Measurements from ENCODE around the gene MT2A. TPM values are rescaled to one million over a fixed set of nuclear protein-coding genes. Genes with fewer than 3 reads are reported as not detected.

The MT2A gene
- total RNA-seq, 4 donors from 2014 or later = 0.69 to 152 (median 17.4) TPM

- no peak overlapping the region for H3K4me3 ChIP-seq
- intact Hi-C loops (cut with DNase I; ENCODE audit: low total_unique reads) = loop anchor here (10.0 kb wide), 1 partner anchor 135 kb away; no protein-coding TSS in a partner anchor
Measured at GRCh38 chr16:56569971-56570370, 38.4 kb upstream of the MT2A start.

GRCh38 chr16:56571525-56571924 lies 36.9 kb upstream of the MT2A start:
- Histone ChIP-seq H3K27ac (no peak overlapping the region), H3K9me3 (no peaks in the 10 kb centered on the region), H3K4me3 (no peak overlapping the region), H3K4me1 (no peaks in the 10 kb centered on the region), H3K27me3 (no peaks in the 10 kb centered on the region), H3K36me3 (no peaks in the 10 kb centered on the region)
- no peak for DNase-seq
- intact Hi-C loops (cut with DNase I; ENCODE audit: low total_unique reads) = loop anchor here (10.0 kb wide), 1 partner anchor 133 kb away; no protein-coding TSS in a partner anchor
- TF ChIP-seq POLR2A (IDR thresholded peaks at IDR 0.05) (no peak), CTCF (IDR thresholded peaks at IDR 0.05) (no peak)

More at GRCh38 chr16:56569971-56570370, 38.4 kb upstream of the MT2A start:
- Histone ChIP-seq H3K27ac (no peak overlapping the region), H3K36me3 (no peaks in the 10 kb centered on the region), H3K4me1 (no peaks in the 10 kb centered on the region), H3K9me3 (no peaks in the 10 kb centered on the region), H3K27me3 (no peaks in the 10 kb centered on the region)
- no peak for TF ChIP-seq POLR2A (IDR thresholded peaks at IDR 0.05)
- no peak for TF ChIP-seq CTCF (IDR thresholded peaks at IDR 0.05)
- DNase-seq = no peak

- Histone ChIP-seq H3K27ac (no peak overlapping the region), H3K4me3 (no peak overlapping the region), H3K9me3 (no peaks in the 10 kb centered on the region), H3K36me3 (no peaks in the 10 kb centered on the region), H3K4me1 (no peaks in the 10 kb centered on the region), H3K27me3 (no peaks in the 10 kb centered on the region)
- no peak for DNase-seq
- no peak for TF ChIP-seq CTCF (IDR thresholded peaks at IDR 0.05)
- TF ChIP-seq POLR2A (IDR thresholded peaks at IDR 0.05) = no peak
- intact Hi-C loops (cut with DNase I; ENCODE audit: low total_unique reads) = loop anchor here (10.0 kb wide), 1 partner anchor 130 kb away; no protein-coding TSS in a partner anchor
Measured at GRCh38 chr16:56574625-56575024, 33.8 kb upstream of the MT2A start.

DNA sequence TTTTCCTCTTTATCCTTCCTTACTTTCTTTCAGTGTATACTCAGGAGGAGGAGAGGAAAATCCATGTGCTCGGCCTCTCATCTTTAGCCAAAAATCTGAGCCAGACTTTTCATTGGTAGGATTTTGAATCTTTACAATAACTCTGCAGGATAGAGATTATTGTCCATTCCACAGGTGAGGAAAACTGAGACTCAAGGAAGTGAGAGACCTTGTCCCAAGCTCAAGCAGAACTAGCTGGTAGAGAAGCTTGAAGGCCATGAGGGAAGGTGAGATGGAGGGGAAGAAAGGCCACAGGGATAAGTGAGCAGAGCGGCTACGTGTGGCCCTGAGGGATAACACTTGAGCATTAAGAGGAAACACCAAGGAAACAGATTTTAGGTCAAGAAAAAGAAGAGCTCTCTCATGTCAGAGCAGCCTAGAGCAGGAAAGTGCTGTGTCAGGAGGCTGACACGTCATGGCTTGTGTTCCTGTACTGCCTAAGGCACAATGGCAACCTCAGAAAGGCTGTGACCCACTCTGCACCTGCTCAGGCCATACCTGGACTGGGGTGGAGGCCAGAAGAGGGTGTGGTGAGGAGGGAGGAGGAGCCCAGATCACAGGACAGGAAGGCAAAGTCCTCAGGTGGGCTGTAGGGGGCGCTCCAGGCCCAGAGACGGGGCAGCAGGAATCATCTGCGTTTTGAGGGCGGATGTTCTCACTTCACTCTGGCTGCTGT lies 31.6 kb upstream of the MT2A start:
- no peaks in the 10 kb centered on the region for H3K9me3 ChIP-seq
- H3K27ac ChIP-seq = no peak overlapping the region
- intact Hi-C loops (cut with DNase I; ENCODE audit: low total_unique reads) = loop anchor here (10.0 kb wide), 1 partner anchor 128 kb away; no protein-coding TSS in a partner anchor
- H3K27me3 ChIP-seq = no peaks in the 10 kb centered on the region
- no peaks in the 10 kb centered on the region for H3K4me1 ChIP-seq
- no peaks in the 10 kb centered on the region for H3K36me3 ChIP-seq
- TF ChIP-seq POLR2A (IDR thresholded peaks at IDR 0.05) (no peak), CTCF (IDR thresholded peaks at IDR 0.05) (peak; percentile 52 to 72 (median 66))
- H3K4me3 ChIP-seq = no peak overlapping the region
- DNase-seq = peak; percentile 53 to 69

DNA sequence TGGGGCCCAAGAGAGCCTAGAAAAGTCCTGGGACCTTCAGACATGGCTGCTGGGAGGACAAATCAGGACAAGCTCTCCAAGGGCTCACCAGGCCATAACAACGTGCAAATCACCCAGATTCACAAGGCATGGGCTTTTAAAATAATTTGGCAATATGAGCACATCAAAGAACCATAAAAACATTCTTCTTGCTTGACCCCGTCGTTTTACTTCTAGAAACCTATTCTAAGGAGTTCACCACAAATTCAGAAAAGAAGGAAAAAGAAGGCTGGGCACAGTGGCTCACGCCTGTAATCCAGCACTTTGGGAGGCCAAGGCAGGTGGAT lies 31.1 kb upstream of the MT2A start:
- Histone ChIP-seq H3K27me3 (no peaks in the 10 kb centered on the region), H3K27ac (no peak overlapping the region), H3K4me3 (no peak overlapping the region), H3K36me3 (no peaks in the 10 kb centered on the region), H3K4me1 (no peaks in the 10 kb centered on the region), H3K9me3 (no peaks in the 10 kb centered on the region)
- intact Hi-C loops (cut with DNase I; ENCODE audit: low total_unique reads) = loop anchor here (10.0 kb wide), 1 partner anchor 128 kb away; no protein-coding TSS in a partner anchor
- no peak for DNase-seq
- no peak for TF ChIP-seq CTCF (IDR thresholded peaks at IDR 0.05)
- TF ChIP-seq POLR2A (IDR thresholded peaks at IDR 0.05) = no peak
